Measurements from ENCODE around the gene CFAP97.
"Not testable (repeated sequence)": the region's sequence is repeated elsewhere in the genome, so short reads cannot be mapped to it uniquely, and the experiment has no call there.

The CFAP97 gene

DNA sequence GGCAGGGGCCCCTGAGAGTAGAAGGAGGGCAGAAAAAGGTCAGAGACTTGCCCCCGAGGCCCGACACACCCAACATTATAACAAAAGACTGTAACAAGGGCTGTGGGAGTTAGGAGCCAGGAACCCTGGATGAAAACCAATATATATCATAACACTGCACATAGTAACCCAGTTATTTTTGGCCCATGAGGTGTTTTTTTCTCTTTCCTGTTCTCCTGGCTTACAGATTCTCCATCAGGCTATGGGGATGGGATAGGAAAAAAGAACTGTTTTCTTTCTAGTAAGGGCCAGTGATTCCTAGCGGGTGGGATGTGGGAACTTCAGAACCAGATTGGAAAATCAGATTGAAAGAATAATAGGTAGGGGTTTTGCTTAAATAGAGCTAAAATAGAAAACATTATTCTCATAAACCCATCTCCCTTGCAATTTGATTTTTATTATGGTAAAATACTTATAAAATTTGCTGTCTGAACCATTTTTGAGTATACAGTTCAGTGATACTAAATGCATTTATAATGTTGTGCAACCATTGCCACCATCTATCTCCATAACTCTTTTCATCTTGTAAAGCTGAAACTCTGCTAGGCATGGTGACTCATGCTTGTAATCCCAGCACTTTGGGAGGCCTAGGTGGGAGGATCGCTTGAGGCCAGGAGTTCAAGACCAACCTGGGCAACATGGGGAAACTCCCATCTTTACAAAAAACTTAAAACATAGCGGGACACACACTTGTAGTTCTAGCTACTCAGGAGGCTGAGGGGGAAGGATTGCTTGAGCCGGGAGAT lies 39.1 kb upstream of the CFAP97 start:
- TF ChIP-seq, protein P1, sequence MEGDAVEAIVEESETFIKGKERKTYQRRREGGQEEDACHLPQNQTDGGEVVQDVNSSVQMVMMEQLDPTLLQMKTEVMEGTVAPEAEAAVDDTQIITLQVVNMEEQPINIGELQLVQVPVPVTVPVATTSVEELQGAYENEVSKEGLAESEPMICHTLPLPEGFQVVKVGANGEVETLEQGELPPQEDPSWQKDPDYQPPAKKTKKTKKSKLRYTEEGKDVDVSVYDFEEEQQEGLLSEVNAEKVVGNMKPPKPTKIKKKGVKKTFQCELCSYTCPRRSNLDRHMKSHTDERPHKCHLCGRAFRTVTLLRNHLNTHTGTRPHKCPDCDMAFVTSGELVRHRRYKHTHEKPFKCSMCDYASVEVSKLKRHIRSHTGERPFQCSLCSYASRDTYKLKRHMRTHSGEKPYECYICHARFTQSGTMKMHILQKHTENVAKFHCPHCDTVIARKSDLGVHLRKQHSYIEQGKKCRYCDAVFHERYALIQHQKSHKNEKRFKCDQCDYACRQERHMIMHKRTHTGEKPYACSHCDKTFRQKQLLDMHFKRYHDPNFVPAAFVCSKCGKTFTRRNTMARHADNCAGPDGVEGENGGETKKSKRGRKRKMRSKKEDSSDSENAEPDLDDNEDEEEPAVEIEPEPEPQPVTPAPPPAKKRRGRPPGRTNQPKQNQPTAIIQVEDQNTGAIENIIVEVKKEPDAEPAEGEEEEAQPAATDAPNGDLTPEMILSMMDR (IDR thresholded peaks at IDR 0.05; ENCODE audit: extremely low read depth, missing control alignments) = no peak
- DNase-seq (ENCODE audit: low spot score) = no peak

DNA sequence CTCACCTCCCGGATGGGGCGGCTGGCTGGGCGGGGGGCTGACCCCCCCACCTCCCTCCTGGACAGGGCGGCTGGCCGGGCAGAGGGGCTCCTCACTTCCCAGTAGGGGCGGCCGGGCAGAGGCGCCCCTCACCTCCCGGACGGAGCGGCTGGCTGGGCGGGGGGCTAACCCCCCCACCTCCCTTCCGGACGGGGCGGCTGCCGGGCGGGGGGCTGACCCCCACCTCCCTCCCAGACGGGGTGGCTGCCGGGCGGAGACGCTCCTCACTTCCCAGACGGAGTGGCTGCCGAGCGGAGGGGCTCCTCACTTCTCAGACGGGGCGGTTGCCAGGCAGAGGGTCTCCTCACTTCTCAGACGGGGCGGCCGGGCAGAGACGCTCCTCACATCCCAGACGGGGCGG lies 36.7 kb upstream of the CFAP97 start:
- not testable (repeated sequence) for DNase-seq (ENCODE audit: low spot score)

DNA sequence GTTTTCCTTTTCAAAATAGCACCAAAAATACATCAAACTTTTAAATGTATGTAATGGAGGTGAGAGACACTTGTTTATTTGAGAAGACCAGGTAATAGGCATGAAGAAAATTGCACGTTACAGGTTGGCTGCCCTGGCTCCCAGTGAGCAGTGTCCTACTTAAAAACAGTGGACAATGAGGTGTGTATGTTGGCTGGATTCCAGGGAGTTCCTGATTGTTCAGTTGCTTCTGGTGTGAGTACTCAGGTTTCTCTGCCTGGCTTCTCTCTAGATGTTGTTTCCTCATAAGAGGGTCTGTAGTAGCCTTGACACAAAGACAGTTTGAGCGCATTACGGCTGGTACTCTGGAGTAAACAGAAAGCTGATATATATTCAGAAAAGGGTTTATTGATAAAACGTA lies 35.0 kb upstream of the CFAP97 start:
- DNase-seq (ENCODE audit: low spot score) = no peak
- TF ChIP-seq, protein P1 (IDR thresholded peaks at IDR 0.05; ENCODE audit: extremely low read depth, missing control alignments) = no peak

DNA sequence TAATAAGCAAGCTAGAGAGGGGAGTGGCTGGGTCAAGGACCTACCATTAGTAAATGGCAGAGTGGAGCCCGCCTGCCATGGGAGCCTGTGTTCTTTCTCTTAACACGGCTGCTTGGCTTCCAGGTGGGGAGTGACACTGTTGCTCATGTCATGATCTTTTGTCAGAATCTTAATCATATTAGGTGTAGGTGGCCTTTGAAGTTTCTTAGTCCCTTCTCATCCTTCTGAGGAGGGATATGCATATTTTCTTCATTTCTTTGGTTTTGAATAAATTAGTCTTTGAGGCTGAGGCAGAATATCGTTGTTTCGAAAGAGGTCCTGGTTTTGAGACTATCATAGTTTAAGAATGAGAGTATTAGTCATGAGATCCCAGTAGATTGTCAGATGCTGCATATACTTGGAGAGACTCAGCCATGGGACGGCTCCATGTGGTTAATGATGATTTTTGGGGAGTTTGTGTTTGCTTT lies 34.4 kb upstream of the CFAP97 start:
- TF ChIP-seq, protein P1 (IDR thresholded peaks at IDR 0.05; ENCODE audit: extremely low read depth, missing control alignments) = no peak
- DNase-seq (ENCODE audit: low spot score) = no peak

DNA sequence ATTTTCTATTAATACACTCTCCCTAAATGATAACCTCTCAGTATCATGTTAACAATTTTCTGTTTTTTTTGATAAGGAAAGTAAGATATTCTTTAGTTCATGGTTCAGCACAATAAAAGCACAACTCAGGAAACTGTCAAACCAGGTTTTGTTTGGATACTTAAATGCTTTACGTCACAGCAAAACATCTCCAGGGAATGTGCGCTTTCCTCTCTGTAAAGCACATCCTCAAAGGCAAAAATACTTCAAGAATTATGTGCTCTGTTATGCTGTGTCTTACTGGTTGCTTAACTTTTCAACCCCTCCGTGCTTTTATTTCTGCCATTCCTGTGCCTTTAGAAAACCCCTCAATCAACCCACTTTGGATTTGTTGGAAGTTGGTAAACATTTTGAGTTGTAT lies 33.4 kb upstream of the CFAP97 start:
- TF ChIP-seq, protein P1 (IDR thresholded peaks at IDR 0.05; ENCODE audit: extremely low read depth, missing control alignments) = no peak
- DNase-seq (ENCODE audit: low spot score) = no peak

DNA sequence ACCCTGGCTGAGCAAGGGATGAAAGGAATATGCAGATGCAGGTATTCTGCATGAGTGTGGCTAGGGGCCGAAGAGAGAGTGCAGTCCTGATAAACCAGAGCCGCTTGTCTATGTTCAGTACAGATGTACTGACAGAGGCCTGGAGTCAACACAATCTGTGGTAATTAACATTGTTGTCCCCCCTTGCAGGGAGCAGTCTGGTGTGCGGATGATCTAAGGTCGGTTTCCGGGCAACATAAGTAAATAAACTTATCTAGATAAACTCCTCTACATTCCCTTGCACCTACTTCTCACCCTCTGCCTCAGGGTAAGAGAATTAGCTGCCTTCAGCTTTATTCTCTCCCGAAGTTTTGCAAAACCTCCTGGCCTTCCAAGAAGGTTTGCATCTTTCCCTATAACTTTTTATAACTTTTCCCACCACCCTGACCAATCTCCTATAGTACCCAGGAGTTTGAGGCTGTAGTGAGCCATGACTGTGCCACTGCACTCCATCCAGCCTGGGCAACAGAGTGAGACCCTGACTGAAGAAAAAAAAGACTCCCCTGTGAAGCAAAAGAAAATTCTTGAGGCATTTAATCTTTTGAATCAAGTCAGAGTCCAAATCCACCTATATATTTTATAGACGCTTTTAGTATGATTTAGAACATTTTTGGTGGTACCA lies 32.2 kb upstream of the CFAP97 start:
- DNase-seq (ENCODE audit: low spot score) = no peak
- TF ChIP-seq, protein P1 (IDR thresholded peaks at IDR 0.05; ENCODE audit: extremely low read depth, missing control alignments) = no peak

DNA sequence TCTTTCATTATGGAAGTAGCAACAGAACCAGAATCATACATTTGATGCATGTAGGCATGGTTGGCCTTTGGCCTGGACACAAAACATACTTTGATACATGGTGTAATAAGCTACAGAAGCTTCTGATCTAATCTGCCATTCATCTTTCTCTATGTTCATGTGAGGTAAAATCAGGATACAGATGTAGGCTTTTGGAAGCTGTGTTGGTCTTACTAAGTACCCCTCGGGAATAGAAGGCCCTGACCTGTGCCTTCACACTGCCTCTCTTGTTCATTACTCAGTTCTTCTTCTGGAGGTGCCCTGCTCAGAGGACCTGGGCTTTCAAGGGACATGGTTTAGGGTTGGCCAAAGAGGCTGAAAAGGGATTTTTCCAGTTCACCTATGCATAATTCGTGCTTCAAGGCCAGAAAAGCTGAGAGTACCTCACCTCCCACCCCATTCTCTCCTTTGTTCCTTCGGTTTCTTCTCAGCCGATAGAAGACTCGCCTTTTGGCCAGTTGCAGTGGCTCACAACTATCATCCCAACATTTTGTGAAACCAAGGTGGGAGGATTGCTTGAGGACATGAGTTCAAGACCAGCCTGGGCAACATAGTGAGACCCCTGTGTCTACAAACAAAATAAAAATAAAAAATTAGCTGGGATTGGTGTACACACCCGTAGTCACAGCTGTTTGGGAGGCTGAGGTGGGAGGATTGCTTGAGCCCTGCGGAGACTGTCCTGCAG lies 31.5 kb upstream of the CFAP97 start:
- DNase-seq (ENCODE audit: low spot score) = no peak
- TF ChIP-seq, protein P1 (IDR thresholded peaks at IDR 0.05; ENCODE audit: extremely low read depth, missing control alignments) = no peak

All from GM20000 (cell line).